Measurements from ENCODE around the gene DGKB.

Gene DGKB

DNA sequence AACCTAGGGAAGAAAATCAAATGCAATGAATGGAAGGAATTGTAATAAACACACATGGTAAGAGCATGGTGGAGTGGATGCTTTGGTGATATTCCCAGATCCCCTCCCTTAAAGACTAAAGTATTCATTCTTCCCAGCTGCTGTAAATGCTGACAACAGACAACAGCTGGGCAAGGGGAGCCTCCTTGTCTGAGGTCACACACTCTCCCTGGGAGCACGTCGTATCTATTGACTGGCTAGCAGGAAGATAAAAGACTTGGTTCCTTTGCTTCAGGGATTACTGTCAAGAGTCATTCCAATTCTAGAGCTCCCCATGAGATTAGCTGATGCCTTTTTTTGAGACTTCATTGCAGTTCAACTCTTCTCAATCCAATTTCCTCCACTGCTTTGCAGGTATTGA, 469.6 kb downstream of the DGKB start:
- no peak overlapping the region for H3K4me3 ChIP-seq (ENCODE audit: low read depth, low read length)
- TF ChIP-seq, protein P1, sequence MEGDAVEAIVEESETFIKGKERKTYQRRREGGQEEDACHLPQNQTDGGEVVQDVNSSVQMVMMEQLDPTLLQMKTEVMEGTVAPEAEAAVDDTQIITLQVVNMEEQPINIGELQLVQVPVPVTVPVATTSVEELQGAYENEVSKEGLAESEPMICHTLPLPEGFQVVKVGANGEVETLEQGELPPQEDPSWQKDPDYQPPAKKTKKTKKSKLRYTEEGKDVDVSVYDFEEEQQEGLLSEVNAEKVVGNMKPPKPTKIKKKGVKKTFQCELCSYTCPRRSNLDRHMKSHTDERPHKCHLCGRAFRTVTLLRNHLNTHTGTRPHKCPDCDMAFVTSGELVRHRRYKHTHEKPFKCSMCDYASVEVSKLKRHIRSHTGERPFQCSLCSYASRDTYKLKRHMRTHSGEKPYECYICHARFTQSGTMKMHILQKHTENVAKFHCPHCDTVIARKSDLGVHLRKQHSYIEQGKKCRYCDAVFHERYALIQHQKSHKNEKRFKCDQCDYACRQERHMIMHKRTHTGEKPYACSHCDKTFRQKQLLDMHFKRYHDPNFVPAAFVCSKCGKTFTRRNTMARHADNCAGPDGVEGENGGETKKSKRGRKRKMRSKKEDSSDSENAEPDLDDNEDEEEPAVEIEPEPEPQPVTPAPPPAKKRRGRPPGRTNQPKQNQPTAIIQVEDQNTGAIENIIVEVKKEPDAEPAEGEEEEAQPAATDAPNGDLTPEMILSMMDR (IDR thresholded peaks at IDR 0.05; ENCODE audit: insufficient read depth, low read depth, low read length, missing control alignments): no peak
- DNase-seq (ENCODE audit: low read depth): no peak

DNA sequence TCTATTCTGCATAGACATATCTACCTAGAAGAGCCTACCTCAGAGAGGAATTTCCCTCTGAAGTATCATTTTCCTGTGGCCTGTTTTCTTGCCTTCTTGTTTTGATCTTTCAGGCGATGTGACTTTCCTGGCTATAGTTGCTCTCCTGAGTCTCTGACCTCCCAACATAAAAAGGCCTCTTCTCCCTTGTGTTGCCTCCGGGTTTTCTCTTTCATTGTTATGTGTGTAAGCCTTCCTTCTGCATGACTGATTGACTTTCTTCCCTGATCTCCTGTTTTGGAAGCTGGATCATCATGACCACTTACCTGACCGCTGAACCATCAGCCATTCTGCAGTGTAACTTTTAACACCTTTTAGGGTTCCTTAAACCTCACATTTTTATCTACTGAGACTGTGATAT, 471.6 kb downstream of the DGKB start:
- DNase-seq (ENCODE audit: low read depth): no peak
- no peak overlapping the region for H3K4me3 ChIP-seq (ENCODE audit: low read depth, low read length)
- TF ChIP-seq, protein P1 (IDR thresholded peaks at IDR 0.05; ENCODE audit: insufficient read depth, low read depth, low read length, missing control alignments): no peak

DNA sequence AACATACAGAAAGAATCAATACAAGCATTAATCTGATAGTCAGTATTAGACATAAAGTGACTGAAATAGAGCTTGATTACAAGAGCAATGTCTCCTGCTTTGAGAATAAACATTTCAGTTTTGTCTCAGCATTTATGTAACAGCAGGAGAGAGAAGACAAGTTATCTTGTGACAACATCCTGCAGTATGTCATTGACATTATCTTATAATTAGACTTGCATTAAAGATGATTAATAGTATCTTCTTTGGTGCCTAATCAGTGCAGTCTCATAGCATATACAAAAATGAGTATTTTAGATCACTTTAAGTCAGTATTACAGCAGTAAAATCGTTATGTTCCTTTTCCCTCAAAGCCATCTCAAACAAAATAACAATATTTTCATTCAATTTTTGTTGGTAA, 477.0 kb downstream of the DGKB start:
- H3K4me3 ChIP-seq (ENCODE audit: low read depth, low read length): no peak overlapping the region
- no peak for DNase-seq (ENCODE audit: low read depth)
- TF ChIP-seq, protein P1 (IDR thresholded peaks at IDR 0.05; ENCODE audit: insufficient read depth, low read depth, low read length, missing control alignments): no peak

DNA sequence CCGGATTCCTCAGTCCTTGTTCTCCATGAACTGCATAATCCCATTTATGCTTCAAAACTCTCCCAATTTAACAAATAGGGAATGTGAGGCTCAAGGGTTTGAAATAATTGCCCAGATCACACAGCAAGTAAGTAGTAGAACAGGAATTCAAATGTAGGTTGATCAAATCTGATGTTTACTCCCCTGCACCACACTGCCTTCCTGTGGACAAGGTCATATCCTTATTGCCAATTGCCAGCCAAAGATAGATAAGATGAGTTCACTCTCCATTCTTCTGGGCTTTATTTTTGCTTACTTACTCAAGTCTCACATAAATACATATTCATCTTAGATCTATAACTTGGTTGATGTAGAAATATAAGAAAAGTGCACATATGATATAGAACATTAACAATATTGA, 477.9 kb downstream of the DGKB start:
- DNase-seq (ENCODE audit: low read depth): no peak
- H3K4me3 ChIP-seq (ENCODE audit: low read depth, low read length): no peak overlapping the region
- TF ChIP-seq, protein P1 (IDR thresholded peaks at IDR 0.05; ENCODE audit: insufficient read depth, low read depth, low read length, missing control alignments): no peak

DNA sequence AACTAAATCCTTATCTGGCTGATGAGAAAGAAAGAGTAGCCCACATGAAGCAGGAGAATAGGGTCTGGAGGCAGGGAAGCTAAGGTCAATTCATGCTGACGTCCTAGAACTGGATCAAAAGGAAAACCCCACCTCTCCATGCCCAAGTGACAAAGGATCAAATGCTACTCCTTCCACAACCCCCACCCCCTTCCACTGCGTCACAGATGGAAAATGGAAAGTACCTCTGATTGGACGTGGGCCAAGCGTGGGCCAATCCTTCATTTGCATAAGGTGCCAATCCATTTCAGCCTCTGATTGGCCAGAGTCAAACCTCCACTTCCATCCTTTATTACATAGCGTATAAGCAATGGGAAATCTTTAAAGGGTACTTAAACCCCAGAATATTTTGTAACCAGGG, 481.8 kb downstream of the DGKB start:
- no peak overlapping the region for H3K4me3 ChIP-seq (ENCODE audit: low read depth, low read length)
- TF ChIP-seq, protein P1 (IDR thresholded peaks at IDR 0.05; ENCODE audit: insufficient read depth, low read depth, low read length, missing control alignments): no peak
- DNase-seq (ENCODE audit: low read depth): no peak

DNA sequence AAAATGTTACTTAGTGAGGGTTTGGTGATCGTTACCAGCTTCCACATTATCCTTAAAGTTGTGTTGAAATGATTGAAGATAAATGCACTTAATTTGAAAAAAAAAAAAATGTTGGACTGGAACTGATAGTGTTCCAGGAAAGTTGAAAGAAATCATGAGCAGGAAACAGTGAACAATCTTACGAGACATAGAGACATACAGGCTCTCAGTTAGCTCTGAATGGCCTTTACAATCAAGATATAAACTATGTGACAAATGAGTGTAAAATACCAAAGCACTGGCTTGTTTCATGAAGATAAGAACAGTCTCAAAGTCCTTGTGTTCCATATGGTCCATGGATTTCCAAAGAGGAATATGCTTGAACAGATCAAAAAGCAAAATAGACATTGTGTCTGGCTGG, 483.0 kb downstream of the DGKB start:
- DNase-seq (ENCODE audit: low read depth): no peak
- TF ChIP-seq, protein P1 (IDR thresholded peaks at IDR 0.05; ENCODE audit: insufficient read depth, low read depth, low read length, missing control alignments): no peak
- H3K4me3 ChIP-seq (ENCODE audit: low read depth, low read length): no peak overlapping the region

DNA sequence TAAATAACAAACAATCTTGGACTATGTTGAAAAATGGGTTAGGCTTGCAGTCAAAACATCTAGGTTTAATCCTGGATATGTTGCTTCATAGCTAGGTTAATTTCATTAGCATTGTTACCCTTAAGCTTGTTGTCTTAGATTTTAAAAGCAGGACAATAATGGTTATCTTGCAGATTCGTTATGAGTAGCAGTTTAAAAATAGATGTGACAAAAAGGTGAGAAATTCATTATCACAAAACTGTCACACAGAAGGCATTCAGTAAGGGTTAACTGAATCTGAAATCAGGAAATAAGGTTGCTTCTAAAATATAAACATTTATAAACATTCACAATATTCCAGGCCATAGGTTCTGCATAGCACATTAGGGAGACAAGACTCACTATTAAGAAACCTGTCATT, 483.9 kb downstream of the DGKB start:
- peak; percentile 1 for DNase-seq (ENCODE audit: low read depth)
- TF ChIP-seq, protein P1 (IDR thresholded peaks at IDR 0.05; ENCODE audit: insufficient read depth, low read depth, low read length, missing control alignments): no peak
- no peak overlapping the region for H3K4me3 ChIP-seq (ENCODE audit: low read depth, low read length)
